ENCODE data around the gene RPL11.
"Not testable (repeated sequence)": the region's sequence is repeated elsewhere in the genome, so short reads cannot be mapped to it uniquely, and the experiment has no call there.

Gene RPL11

GRCh38 chr1:23687680-23688079 lies 3.9 kb upstream of the RPL11 start:
- DNase-seq = not testable (repeated sequence)

- not testable (repeated sequence) for DNase-seq
Observed at GRCh38 chr1:23688281-23688680, 3.3 kb upstream of the RPL11 start.

- no peak for DNase-seq
Observed at GRCh38 chr1:23692308-23692871, 784 bp downstream of the RPL11 start.

- DNase-seq = no peak
Observed at GRCh38 chr1:23693599-23693998, 2.0 kb downstream of the RPL11 start.

- DNase-seq = no peak
Observed at GRCh38 chr1:23694371-23694770, 2.8 kb downstream of the RPL11 start.

GRCh38 chr1:23695667-23696066 lies 4.1 kb downstream of the RPL11 start:
- no peak for DNase-seq

- no peak for DNase-seq
Observed at GRCh38 chr1:23696335-23696989, 4.9 kb downstream of the RPL11 start.

GRCh38 chr1:23698466-23698865 lies 6.9 kb downstream of the RPL11 start:
- DNase-seq = no peak

GRCh38 chr1:23699280-23700179 lies 7.9 kb downstream of the RPL11 start:
- DNase-seq = no peak

- DNase-seq = no peak
Observed at GRCh38 chr1:23701310-23701709, 9.7 kb downstream of the RPL11 start.

- DNase-seq = no peak
Observed at GRCh38 chr1:23701996-23702395, 10.4 kb downstream of the RPL11 start.

GRCh38 chr1:23704834-23705495 lies 13.4 kb downstream of the RPL11 start:
- no peak for DNase-seq

- DNase-seq = no peak
Observed at GRCh38 chr1:23709229-23709628, 17.6 kb downstream of the RPL11 start.

GRCh38 chr1:23718482-23718881 lies 26.9 kb downstream of the RPL11 start:
- DNase-seq = peak; percentile 43

- no peak for DNase-seq
Observed at GRCh38 chr1:23719162-23719820, 27.7 kb downstream of the RPL11 start.

- no peak for DNase-seq
Observed at GRCh38 chr1:23720256-23720995, 28.8 kb downstream of the RPL11 start.

GRCh38 chr1:23722652-23723051 lies 31.0 kb downstream of the RPL11 start:
- DNase-seq = no peak

GRCh38 chr1:23726686-23727085 lies 35.1 kb downstream of the RPL11 start:
- DNase-seq = no peak

GRCh38 chr1:23727362-23727811 lies 35.8 kb downstream of the RPL11 start:
- no peak for DNase-seq

GRCh38 chr1:23732363-23733224 lies 41.0 kb downstream of the RPL11 start:
- no peak for DNase-seq

GRCh38 chr1:23733281-23733680 lies 41.7 kb downstream of the RPL11 start:
- not testable (repeated sequence) for DNase-seq

All from hematopoietic multipotent progenitor cell treated with erythropoietin and hydrocortisone succinate and interleukin-3 and kit ligand, for 8 days (in vitro differentiated cells).